Transverse colon (tissue), 4 donors: ENCODE data around the gene PDCD1. TPM values are rescaled to one million over a fixed set of nuclear protein-coding genes. Genes with fewer than 3 reads are reported as not detected.

Experiments
- DNase-seq: peaks from one replicate; pipeline ENCODE4 v3.0.0-alpha.2; 2019
- H3K27ac ChIP-seq, 4 donors: fragments of 200-600 bp; sonication (generic); 2 replicates each; pipeline ENCODE4 v1.5.1; 2016 to 2018; ENCODE audit warnings: inconsistent platforms in 4 of 4
- H3K27me3 ChIP-seq: fragments of 200-600 bp; sonication (generic); 2 replicates; pipeline ENCODE4 v1.5.1; 2017; ENCODE audit warnings: inconsistent platforms
- H3K36me3 ChIP-seq, 4 donors: fragments of 200-600 bp; sonication (generic); 2 replicates each; pipeline ENCODE4 v1.5.1; 2017 to 2019; ENCODE audit warnings: inconsistent platforms in 4 of 4
- H3K4me1 ChIP-seq, 4 donors: fragments of 200-600 bp; sonication (generic); 2 replicates each; pipeline ENCODE4 v1.5.1; 2017 to 2020; ENCODE audit warnings: inconsistent platforms in 4 of 4
- H3K4me3 ChIP-seq, 4 donors: fragments of 200-600 bp; sonication (generic); 1 replicate in 1 of 4; 2 replicates in 3 of 4; pipeline versions ENCODE4 v1.5.1 to v1.6.1; 2017 to 2019; ENCODE audit warnings: inconsistent platforms in 4 of 4
- H3K9me3 ChIP-seq, 2 donors: fragments of 200-600 bp; sonication (generic); 2 replicates each; pipeline ENCODE4 v1.5.1; 2017 to 2019; ENCODE audit warnings: inconsistent platforms in 2 of 2
- CTCF ChIP-seq, 5 experiments: fragments of 200-600 bp in 3 of 5; fragments of 450-650 bp in 2 of 5; sonication (generic) in 3 of 5; IDR thresholded peaks; 1 replicate in 2 of 5; 2 replicates in 3 of 5; pipeline ENCODE4 v1.5.1; 2016 to 2017; ENCODE audit warnings: antibody characterized with exemption in 5 of 5, inconsistent platforms in 3 of 5, mild to moderate bottlenecking in 2 of 5, moderate library complexity in 1 of 5
- EP300 ChIP-seq: sonication (generic); formaldehyde crosslinking; IDR thresholded peaks from one replicate; pipeline ENCODE4 v1.6.1; 2017; ENCODE audit warnings: antibody characterized with exemption, low read depth
- POLR2A ChIP-seq: fragments of 450-650 bp; IDR thresholded peaks from one replicate; pipeline ENCODE4 v1.6.1; 2016; ENCODE audit warnings: antibody characterized with exemption, mild to moderate bottlenecking, moderate library complexity
- POLR2AphosphoS5 ChIP-seq, 3 donors: sonication (generic); formaldehyde crosslinking; IDR thresholded peaks; one replicate each; pipeline ENCODE4 v1.6.1; 2016; ENCODE audit warnings: antibody characterized with exemption in 3 of 3
- WGBS, 2 donors: methylation state at CpG; one replicate each; pipeline ENCODE4 v1.1.5; 2018; ENCODE audit warnings: low coverage in 1 of 2; 5-methylcytosine and 5-hydroxymethylcytosine counted together
- in situ Hi-C, 4 donors: fragments of 200-750 bp; cut with MboI; loops; one replicate each; pipeline versions ENCODE4 v1.15.0 to v1.15.1; 2017; ENCODE audit warnings: low sequenced_read_pairs in 3 of 4, low pct_ligation_motif_present in 1 of 4, low pct_unique_long_range_greater_than_20kb in 1 of 4
- intact Hi-C: fragments of 100-400 bp; cut with DNase I; formaldehyde crosslinking; loops from one replicate; pipeline ENCODE4 v1.15.1; 2023; ENCODE audit warnings: low total_unique reads
- total RNA-seq, 4 donors: library from RNA; depleted of rRNA; stranded (reverse); fragments of >200 nt; gene quantifications; one replicate each; pipeline ENCODE4 v1.1.0, GENCODE V29; 2016

PDCD1 gene
- total RNA-seq, 4 donors from 2014 or later = 0.55 to 0.64 TPM; not detected in 2

- H3K9me3 ChIP-seq = no peaks in the 10 kb centered on the region
- H3K36me3 ChIP-seq = no peaks in the 10 kb centered on the region
- in situ Hi-C loops = no loop called here
- intact Hi-C loops = no loop called here
- H3K4me1 ChIP-seq = no peaks in the 10 kb centered on the region
- no peak for DNase-seq
- WGBS, 2 donors = 95% methylated on average over 23 of the region's 26 CpGs; no CpG with 5 or more reads in 1 of the 2 donors
- no peak for TF ChIP-seq EP300
- TF ChIP-seq CTCF (IDR thresholded peaks at IDR 0.05) = no peak
- TF ChIP-seq POLR2A = no peak
- TF ChIP-seq POLR2AphosphoS5 (IDR thresholded peaks at IDR 0.05) = no peak
- no peak overlapping the region for H3K4me3 ChIP-seq
- no peaks in the 10 kb centered on the region for H3K27me3 ChIP-seq
- H3K27ac ChIP-seq = no peak overlapping the region
Measured at GRCh38 chr2:241851325-241852115, 7.2 kb downstream of the PDCD1 start.

GRCh38 chr2:241850544-241851324 lies 8.0 kb downstream of the PDCD1 start:
- intact Hi-C loops = no loop called here
- no peak for DNase-seq
- 96% methylated on average over 20 of the region's 27 CpGs; no CpG with 5 or more reads in 1 of the 2 donors for WGBS, 2 donors

GRCh38 chr2:241849616-241850543 lies 8.8 kb downstream of the PDCD1 start:
- DNase-seq = no peak
- intact Hi-C loops (loop anchor here (5.0 kb wide), 1 partner anchor 863 kb away; no protein-coding TSS in a partner anchor), in situ Hi-C loops (no loop called here)
- Histone ChIP-seq H3K4me1 (peaks cover 0 to 5% (median 2%) of the 10 kb centered on the region in 4 donors), H3K27ac (no peak overlapping the region), H3K4me3 (no peak overlapping the region), H3K27me3 (no peaks in the 10 kb centered on the region), H3K9me3 (no peaks in the 10 kb centered on the region), H3K36me3 (no peaks in the 10 kb centered on the region)
- 86% methylated on average over 13 of the region's 16 CpGs; no CpG with 5 or more reads in 1 of the 2 donors for WGBS, 2 donors
- TF ChIP-seq POLR2A (no peak), POLR2AphosphoS5 (IDR thresholded peaks at IDR 0.05) (no peak), EP300 (no peak), CTCF (IDR thresholded peaks at IDR 0.05) (no peak)

More at GRCh38 chr2:241850544-241851324, 8.0 kb downstream of the PDCD1 start:
- Histone ChIP-seq H3K9me3 (no peaks in the 10 kb centered on the region), H3K27ac (no peak overlapping the region), H3K36me3 (no peaks in the 10 kb centered on the region), H3K4me1 (peaks cover 0 to 4% (median 0%) of the 10 kb centered on the region in 4 donors), H3K4me3 (no peak overlapping the region), H3K27me3 (no peaks in the 10 kb centered on the region)
- TF ChIP-seq EP300 (no peak), POLR2AphosphoS5 (IDR thresholded peaks at IDR 0.05) (no peak), CTCF (IDR thresholded peaks at IDR 0.05) (no peak), POLR2A (no peak)
- in situ Hi-C loops = no loop called here
